Stimulated activated CD8-positive, alpha-beta memory T cell treated with anti-CD3 and anti-CD28 coated beads, Interleukin-12 subunit alpha, Interleukin-12 subunit beta, amount 100 ng/mL, for 4 hours (primary cell): ENCODE results near the gene ECD.
"Not testable (repeated sequence)": the region's sequence is repeated elsewhere in the genome, so short reads cannot be mapped to it uniquely, and the experiment has no call there.

ENCODE experiments used
- DNase-seq: peaks from one replicate; pipeline ENCODE4 v3.0.0-alpha.2; 2020; ENCODE audit warnings: low read depth

Gene ECD

GRCh38 chr10:73159038-73159648, 8.7 kb downstream of the ECD start:
- DNase-seq: peak; percentile 13

- no peak for DNase-seq
Observed at GRCh38 chr10:73156054-73156453, 11.8 kb downstream of the ECD start.

- DNase-seq: no peak
Observed at GRCh38 chr10:73152009-73152408, 15.8 kb downstream of the ECD start.

- not testable (repeated sequence) for DNase-seq
Observed at GRCh38 chr10:73150633-73151413, 17.0 kb downstream of the ECD start.

GRCh38 chr10:73141603-73142002, 26.2 kb downstream of the ECD start:
- DNase-seq: no peak

GRCh38 chr10:73139251-73139650, 28.6 kb downstream of the ECD start:
- DNase-seq: no peak

- DNase-seq: no peak
Observed at GRCh38 chr10:73136627-73137026, 31.2 kb downstream of the ECD start.

GRCh38 chr10:73134727-73135126, 33.1 kb downstream of the ECD start:
- DNase-seq: no peak

GRCh38 chr10:73131913-73132686, 35.7 kb downstream of the ECD start:
- no peak for DNase-seq

- DNase-seq: no peak
Observed at GRCh38 chr10:73131301-73131700, 36.5 kb downstream of the ECD start.

GRCh38 chr10:73126343-73126742, 41.5 kb downstream of the ECD start:
- DNase-seq: no peak

GRCh38 chr10:73119952-73120351, 47.9 kb downstream of the ECD start:
- no peak for DNase-seq

- DNase-seq: no peak
Observed at GRCh38 chr10:73119457-73119856, 48.4 kb downstream of the ECD start.

- no peak for DNase-seq
Observed at GRCh38 chr10:73117976-73118743, 49.6 kb downstream of the ECD start.

GRCh38 chr10:73116017-73116416, 51.8 kb downstream of the ECD start:
- no peak for DNase-seq

- no peak for DNase-seq
Observed at GRCh38 chr10:73113551-73113950, 54.3 kb downstream of the ECD start.

GRCh38 chr10:73112032-73112431, 55.8 kb downstream of the ECD start:
- not testable (repeated sequence) for DNase-seq

GRCh38 chr10:73110345-73110849, 57.4 kb downstream of the ECD start, which contains the start of gene NUDT13:
Gene NUDT13 (plus strand): TSS chr10:73110455. CDS start chr10:73114366, 3,911 bp downstream.
- DNase-seq: no peak

- DNase-seq: not testable (repeated sequence)
Observed at GRCh38 chr10:73109248-73109652, 58.6 kb downstream of the ECD start.

GRCh38 chr10:73106301-73106700, 61.5 kb downstream of the ECD start:
- no peak for DNase-seq

- no peak for DNase-seq
Observed at GRCh38 chr10:73099141-73099540, 68.7 kb downstream of the ECD start.

- no peak for DNase-seq
Observed at GRCh38 chr10:73097305-73097670, 70.5 kb downstream of the ECD start.
